NB4 (cell line): ENCODE data around the gene NKG7.

ENCODE experiments used
- CTCF ChIP-seq: IDR thresholded peaks from one replicate; pipeline ENCODE4 v1.5.1; 2012; ENCODE audit warnings: low read depth, low read length
- MAX ChIP-seq: IDR thresholded peaks from 2 replicates; pipeline ENCODE4 v1.6.1; 2011; ENCODE audit warnings: low read depth, low read length
- MYC ChIP-seq: IDR thresholded peaks from 2 replicates; pipeline ENCODE4 v1.6.1; 2011; ENCODE audit warnings: low read depth, low read length
- POLR2A ChIP-seq: IDR thresholded peaks from 2 replicates; pipeline ENCODE4 v1.6.1; 2011; ENCODE audit warnings: mild to moderate bottlenecking; ENCODE audit not compliant: insufficient read length; ENCODE audit errors: extremely low read depth

GRCh38 chr19:51366389-51367254, 5.8 kb downstream of the NKG7 start:
- TF ChIP-seq CTCF (no peak), MAX (no peak), POLR2A (peak; percentile 85), MYC (peak; percentile 49; the same call in 1 of the 2 replicates)
